ENCODE measurements around the gene NIN. TPM values are rescaled to one million over a fixed set of nuclear protein-coding genes. Genes with fewer than 3 reads are reported as not detected.

NIN gene
- total RNA-seq, 1 donor from 2014 or later = 39.9 TPM

GRCh38 chr14:50805396-50805795 is 25.6 kb downstream of the NIN start:
- no peaks in the 10 kb centered on the region for H3K9me3 Mint-ChIP-seq
- peaks cover 20% of the 10 kb centered on the region for H3K36me3 Mint-ChIP-seq (ENCODE audit: low read depth)
- no peak overlapping the region for H3K4me3 Mint-ChIP-seq
- no peak for DNase-seq (ENCODE audit: low spot score)
- no peaks in the 10 kb centered on the region for H3K27me3 Mint-ChIP-seq (ENCODE audit: insufficient read depth)
- H3K27ac Mint-ChIP-seq = no peak overlapping the region
- intact Hi-C loops (cut with micrococcal nuclease) = no loop called here
- no peaks in the 10 kb centered on the region for H3K4me1 Mint-ChIP-seq (ENCODE audit: low read depth)

- Mint-ChIP-seq H3K4me1 (ENCODE audit: low read depth) (no peaks in the 10 kb centered on the region), H3K4me3 (no peak overlapping the region), H3K27ac (no peak overlapping the region), H3K9me3 (no peaks in the 10 kb centered on the region), H3K36me3 (ENCODE audit: low read depth) (peaks cover 20% of the 10 kb centered on the region), H3K27me3 (ENCODE audit: insufficient read depth) (no peaks in the 10 kb centered on the region)
- no peak for DNase-seq (ENCODE audit: low spot score)
- intact Hi-C loops (cut with micrococcal nuclease) = no loop called here
These were observed 26.7 kb downstream of the NIN start for GRCh38 chr14:50804181-50804721.

- H3K36me3 Mint-ChIP-seq (ENCODE audit: low read depth) = peaks cover 32% of the 10 kb centered on the region
- no peaks in the 10 kb centered on the region for H3K27me3 Mint-ChIP-seq (ENCODE audit: insufficient read depth)
- intact Hi-C loops (cut with micrococcal nuclease) = no loop called here
- no peak for DNase-seq (ENCODE audit: low spot score)
- H3K9me3 Mint-ChIP-seq = no peaks in the 10 kb centered on the region
- H3K4me3 Mint-ChIP-seq = no peak overlapping the region
- H3K4me1 Mint-ChIP-seq (ENCODE audit: low read depth) = peaks cover 9% of the 10 kb centered on the region
- H3K27ac Mint-ChIP-seq = no peak overlapping the region
These were observed 29.3 kb downstream of the NIN start for GRCh38 chr14:50801706-50802105.

- DNase-seq (ENCODE audit: low spot score) = no peak
- H3K9me3 Mint-ChIP-seq = no peaks in the 10 kb centered on the region
- H3K36me3 Mint-ChIP-seq (ENCODE audit: low read depth) = peaks cover 25% of the 10 kb centered on the region
- intact Hi-C loops (cut with micrococcal nuclease) = no loop called here
- H3K27me3 Mint-ChIP-seq (ENCODE audit: insufficient read depth) = no peaks in the 10 kb centered on the region
- no peak overlapping the region for H3K27ac Mint-ChIP-seq
- no peak overlapping the region for H3K4me3 Mint-ChIP-seq
- H3K4me1 Mint-ChIP-seq (ENCODE audit: low read depth) = peaks cover 20% of the 10 kb centered on the region
These were observed 30.9 kb downstream of the NIN start for GRCh38 chr14:50800032-50800431.

- Mint-ChIP-seq H3K27me3 (ENCODE audit: insufficient read depth) (no peaks in the 10 kb centered on the region), H3K4me1 (ENCODE audit: low read depth) (peaks cover 23% of the 10 kb centered on the region), H3K4me3 (no peak overlapping the region), H3K27ac (no peak overlapping the region), H3K9me3 (no peaks in the 10 kb centered on the region), H3K36me3 (ENCODE audit: low read depth) (peaks cover 20% of the 10 kb centered on the region)
- DNase-seq (ENCODE audit: low spot score) = no peak
- intact Hi-C loops (cut with micrococcal nuclease) = no loop called here
These were observed 32.9 kb downstream of the NIN start for GRCh38 chr14:50798048-50798421.

GRCh38 chr14:50797250-50798047 is 33.5 kb downstream of the NIN start:
- DNase-seq (ENCODE audit: low spot score) = no peak
- Mint-ChIP-seq H3K36me3 (ENCODE audit: low read depth) (peaks cover 20% of the 10 kb centered on the region), H3K4me1 (ENCODE audit: low read depth) (peaks cover 29% of the 10 kb centered on the region), H3K27me3 (ENCODE audit: insufficient read depth) (no peaks in the 10 kb centered on the region), H3K4me3 (no peak overlapping the region), H3K27ac (no peak overlapping the region), H3K9me3 (no peaks in the 10 kb centered on the region)
- intact Hi-C loops (cut with micrococcal nuclease) = no loop called here

- no peak for DNase-seq (ENCODE audit: low spot score)
- H3K36me3 Mint-ChIP-seq (ENCODE audit: low read depth) = peaks cover 23% of the 10 kb centered on the region
- H3K9me3 Mint-ChIP-seq = no peaks in the 10 kb centered on the region
- H3K27me3 Mint-ChIP-seq (ENCODE audit: insufficient read depth) = no peaks in the 10 kb centered on the region
- intact Hi-C loops (cut with micrococcal nuclease) = no loop called here
- H3K27ac Mint-ChIP-seq = no peak overlapping the region
- peaks cover 40% of the 10 kb centered on the region for H3K4me1 Mint-ChIP-seq (ENCODE audit: low read depth)
- no peak overlapping the region for H3K4me3 Mint-ChIP-seq
These were observed 34.6 kb downstream of the NIN start for GRCh38 chr14:50796390-50796789.

GRCh38 chr14:50795909-50796308 is 35.1 kb downstream of the NIN start:
- Mint-ChIP-seq H3K4me3 (no peak overlapping the region), H3K27ac (no peak overlapping the region), H3K9me3 (no peaks in the 10 kb centered on the region), H3K36me3 (ENCODE audit: low read depth) (peaks cover 24% of the 10 kb centered on the region), H3K4me1 (ENCODE audit: low read depth) (peaks cover 44% of the 10 kb centered on the region), H3K27me3 (ENCODE audit: insufficient read depth) (no peaks in the 10 kb centered on the region)
- DNase-seq (ENCODE audit: low spot score) = no peak
- intact Hi-C loops (cut with micrococcal nuclease) = no loop called here

- H3K4me1 Mint-ChIP-seq (ENCODE audit: low read depth) = peaks cover 52% of the 10 kb centered on the region
- H3K4me3 Mint-ChIP-seq = no peak overlapping the region
These were observed 35.8 kb downstream of the NIN start for GRCh38 chr14:50795142-50795541.

GRCh38 chr14:50794068-50794645 is 36.8 kb downstream of the NIN start:
- Mint-ChIP-seq H3K36me3 (ENCODE audit: low read depth) (peaks cover 36% of the 10 kb centered on the region), H3K4me3 (no peak overlapping the region), H3K27ac (no peak overlapping the region), H3K4me1 (ENCODE audit: low read depth) (peaks cover 61% of the 10 kb centered on the region), H3K27me3 (ENCODE audit: insufficient read depth) (no peaks in the 10 kb centered on the region), H3K9me3 (no peaks in the 10 kb centered on the region)
- intact Hi-C loops (cut with micrococcal nuclease) = no loop called here
- DNase-seq (ENCODE audit: low spot score) = no peak

More at GRCh38 chr14:50795142-50795541, 35.8 kb downstream of the NIN start:
- peaks cover 31% of the 10 kb centered on the region for H3K36me3 Mint-ChIP-seq (ENCODE audit: low read depth)
- intact Hi-C loops (cut with micrococcal nuclease) = no loop called here
- H3K27me3 Mint-ChIP-seq (ENCODE audit: insufficient read depth) = no peaks in the 10 kb centered on the region
- H3K27ac Mint-ChIP-seq = no peak overlapping the region
- no peak for DNase-seq (ENCODE audit: low spot score)
- no peaks in the 10 kb centered on the region for H3K9me3 Mint-ChIP-seq

GRCh38 chr14:50792634-50793068 is 38.3 kb downstream of the NIN start:
- Mint-ChIP-seq H3K36me3 (ENCODE audit: low read depth) (peaks cover 34% of the 10 kb centered on the region), H3K27ac (no peak overlapping the region), H3K4me1 (ENCODE audit: low read depth) (peaks cover 67% of the 10 kb centered on the region), H3K9me3 (no peaks in the 10 kb centered on the region), H3K27me3 (ENCODE audit: insufficient read depth) (no peaks in the 10 kb centered on the region), H3K4me3 (peak overlapping the region; percentile 3)
- intact Hi-C loops (cut with micrococcal nuclease) = loop anchor here (2.0 kb wide), 1 partner anchor 36 kb away; no protein-coding TSS in a partner anchor
- DNase-seq (ENCODE audit: low spot score) = no peak

GRCh38 chr14:50792051-50792477 is 38.9 kb downstream of the NIN start:
- DNase-seq (ENCODE audit: low spot score) = no peak
- intact Hi-C loops (cut with micrococcal nuclease) = loop anchor here (2.0 kb wide), 1 partner anchor 37 kb away; no protein-coding TSS in a partner anchor
- Mint-ChIP-seq H3K36me3 (ENCODE audit: low read depth) (peaks cover 31% of the 10 kb centered on the region), H3K4me3 (peak overlapping the region; percentile 40), H3K27me3 (ENCODE audit: insufficient read depth) (no peaks in the 10 kb centered on the region), H3K27ac (peak overlapping the region; percentile 63), H3K9me3 (no peaks in the 10 kb centered on the region), H3K4me1 (ENCODE audit: low read depth) (peaks cover 68% of the 10 kb centered on the region)

- Mint-ChIP-seq H3K36me3 (ENCODE audit: low read depth) (peaks cover 26% of the 10 kb centered on the region), H3K27me3 (ENCODE audit: insufficient read depth) (no peaks in the 10 kb centered on the region), H3K4me3 (no peak overlapping the region), H3K27ac (no peak overlapping the region), H3K9me3 (no peaks in the 10 kb centered on the region), H3K4me1 (ENCODE audit: low read depth) (peaks cover 69% of the 10 kb centered on the region)
- intact Hi-C loops (cut with micrococcal nuclease) = no loop called here
- DNase-seq (ENCODE audit: low spot score) = no peak
These were observed 39.8 kb downstream of the NIN start for GRCh38 chr14:50791201-50791600.
